ENCODE results near the gene HOMER2.
"Not testable (repeated sequence)": the region's sequence is repeated elsewhere in the genome, so short reads cannot be mapped to it uniquely, and the experiment has no call there.

HOMER2 gene

DNA sequence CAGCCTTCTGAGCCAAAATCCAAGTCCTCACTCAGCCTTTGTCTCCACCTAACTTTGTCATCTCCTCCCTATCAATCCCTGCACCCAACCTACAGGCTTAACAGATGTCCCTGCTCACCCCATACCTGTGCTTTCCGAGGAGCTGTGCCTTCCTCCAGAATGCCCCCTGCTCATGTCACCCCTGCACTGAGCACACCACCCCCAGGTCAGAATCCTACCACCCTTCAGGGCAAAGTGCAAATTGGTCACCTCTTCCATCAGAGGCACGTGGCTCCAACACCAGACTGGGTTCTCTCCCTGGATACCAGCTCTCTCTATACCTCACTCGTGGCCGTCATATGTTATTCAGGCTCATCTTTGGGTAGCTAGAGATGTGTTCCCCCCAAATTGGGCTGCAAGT lies 29.8 kb downstream of the HOMER2 start:
- no peak for DNase-seq

- no peak for DNase-seq
These were observed 30.6 kb downstream of the HOMER2 start for GRCh38 chr15:82921939-82922338.

- DNase-seq, result no peak
These were observed 31.3 kb downstream of the HOMER2 start for GRCh38 chr15:82921242-82921641.

DNA sequence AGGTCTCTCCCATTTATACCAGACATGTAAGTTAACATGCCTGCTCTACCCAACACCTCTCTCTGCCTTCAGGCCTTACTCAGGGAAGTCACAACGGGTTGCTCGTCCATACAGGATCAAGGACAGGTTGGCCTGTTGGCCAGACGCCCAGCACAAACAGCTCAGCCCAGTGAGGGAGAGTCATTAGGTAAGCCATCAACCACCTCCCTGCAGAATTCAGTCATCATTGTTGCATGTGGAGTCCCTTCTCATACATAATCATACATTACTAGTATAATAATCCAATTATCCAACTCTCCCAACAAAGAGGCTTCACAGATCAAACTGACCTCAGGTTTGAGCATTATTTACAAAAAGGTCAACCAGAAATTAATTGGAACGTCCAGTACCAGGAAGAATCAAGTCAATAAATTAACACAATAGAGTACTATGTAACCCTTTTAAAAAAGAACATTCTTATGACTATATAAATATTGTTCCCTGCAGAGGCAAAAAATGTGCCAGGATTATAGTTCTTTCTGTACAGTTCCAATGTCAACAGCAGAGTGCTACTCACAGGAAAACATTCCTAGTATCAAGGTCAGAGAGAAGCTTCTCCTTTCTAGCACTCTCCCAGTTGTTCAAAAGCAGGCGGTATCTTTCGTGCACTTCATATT lies 33.2 kb downstream of the HOMER2 start:
- no peak for DNase-seq

DNA sequence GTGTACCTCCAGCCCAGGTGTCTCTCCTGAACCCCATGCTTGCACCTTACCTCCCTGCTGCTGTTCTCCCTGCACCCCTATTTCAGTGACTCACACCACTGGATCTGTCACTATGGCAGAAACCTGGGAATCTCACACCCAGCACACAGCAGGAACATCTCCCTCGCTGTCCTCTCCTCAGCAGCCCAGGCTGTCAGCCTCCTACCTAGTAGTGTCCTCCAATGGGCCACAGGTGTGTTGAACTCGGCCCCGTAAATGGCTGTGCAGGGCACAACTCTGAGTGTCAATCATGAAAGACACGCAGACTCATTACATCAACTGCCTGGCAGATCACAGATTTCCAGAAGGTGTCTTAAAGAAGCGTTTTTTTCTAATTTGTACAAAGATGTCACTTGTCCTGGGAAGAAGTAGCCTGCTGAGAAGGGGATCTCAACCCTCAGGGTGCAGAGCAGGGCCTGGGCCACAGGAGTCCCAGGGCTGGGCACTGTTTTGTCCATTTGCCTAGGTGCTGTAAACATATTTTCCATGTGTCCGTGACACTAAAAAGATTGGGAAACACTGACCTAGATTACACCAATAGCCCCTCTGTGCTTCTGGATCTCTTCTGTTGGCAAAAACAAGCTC lies 33.8 kb downstream of the HOMER2 start:
- DNase-seq, result no peak

DNA sequence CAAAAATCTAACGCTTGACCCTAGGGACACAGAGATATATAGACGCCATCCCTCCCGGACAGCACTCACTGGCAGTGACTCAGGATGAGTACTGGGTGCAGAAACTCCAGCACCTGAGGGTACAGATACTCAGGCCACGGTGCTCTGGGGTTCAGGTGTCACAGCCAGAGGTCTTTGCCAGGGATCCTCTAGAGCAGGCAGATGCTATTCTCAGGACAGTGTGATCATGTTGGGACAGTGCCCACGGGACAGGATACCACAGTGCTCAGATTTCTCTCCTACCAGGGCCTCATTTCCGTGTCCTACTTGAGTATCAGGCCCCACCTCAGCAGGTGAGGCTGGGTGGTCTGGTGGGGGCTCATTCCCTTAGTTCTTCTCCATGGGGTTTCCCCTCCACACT lies 34.4 kb downstream of the HOMER2 start:
- DNase-seq, result no peak

GRCh38 chr15:82917249-82917648 lies 35.3 kb downstream of the HOMER2 start:
- no peak for DNase-seq

DNA sequence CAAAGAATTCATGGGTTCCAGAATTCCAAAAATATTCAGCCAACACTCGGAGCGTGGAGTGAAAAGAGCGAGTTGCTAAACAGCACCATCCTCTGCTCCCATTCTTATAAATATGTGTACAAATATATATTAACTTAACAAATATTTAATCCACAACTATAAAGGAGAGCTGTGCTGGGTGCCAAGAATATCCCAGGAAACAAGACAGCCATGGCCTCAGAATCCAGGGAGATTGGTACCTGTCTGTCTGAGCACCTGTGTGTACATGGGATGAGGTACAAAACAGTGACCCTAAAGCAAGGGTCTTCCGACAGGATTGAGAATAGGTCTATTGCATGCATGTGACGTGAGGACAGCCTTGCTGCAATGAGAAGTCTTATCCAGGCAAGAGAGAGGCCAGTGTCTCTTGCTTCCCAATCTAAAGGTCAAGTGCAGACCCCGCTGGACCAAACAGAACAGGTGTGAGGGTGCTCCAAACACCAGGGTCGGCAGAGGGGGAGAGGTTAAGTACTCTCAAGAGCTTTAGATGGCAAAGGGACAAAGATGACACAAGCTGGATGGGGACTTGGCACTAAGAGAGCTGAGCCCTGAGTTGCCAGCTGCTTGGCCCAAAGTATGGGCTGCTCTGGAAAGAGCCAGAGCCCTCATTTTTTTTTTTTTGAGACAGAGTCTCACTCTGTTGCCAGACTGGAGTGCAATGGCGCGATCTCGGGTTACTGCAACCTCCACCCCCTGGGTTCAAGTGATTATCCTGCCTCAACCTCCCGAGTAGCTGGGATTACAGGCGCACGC lies 36.2 kb downstream of the HOMER2 start:
- DNase-seq, result no peak

DNA sequence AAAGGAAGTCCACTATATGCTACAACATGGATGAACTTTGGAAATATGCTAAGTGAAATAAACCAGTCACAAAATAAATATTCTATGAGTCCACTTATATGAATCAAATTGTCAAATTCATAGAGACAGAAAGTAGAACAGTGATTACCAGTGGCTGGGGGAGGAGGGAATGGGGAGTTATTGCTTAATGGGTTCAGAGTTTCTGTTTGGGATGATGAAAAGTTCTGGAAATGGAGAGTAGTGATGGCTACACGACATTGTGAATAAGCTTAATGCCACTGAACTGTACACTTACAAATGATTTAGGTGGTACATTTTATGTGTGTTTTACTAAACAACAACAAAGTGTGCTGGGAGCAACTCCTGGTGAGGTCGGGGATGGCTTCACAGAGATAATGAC lies 38.1 kb downstream of the HOMER2 start:
- DNase-seq, result no peak

- no peak for DNase-seq
These were observed 41.1 kb downstream of the HOMER2 start for GRCh38 chr15:82911458-82911857.

DNA sequence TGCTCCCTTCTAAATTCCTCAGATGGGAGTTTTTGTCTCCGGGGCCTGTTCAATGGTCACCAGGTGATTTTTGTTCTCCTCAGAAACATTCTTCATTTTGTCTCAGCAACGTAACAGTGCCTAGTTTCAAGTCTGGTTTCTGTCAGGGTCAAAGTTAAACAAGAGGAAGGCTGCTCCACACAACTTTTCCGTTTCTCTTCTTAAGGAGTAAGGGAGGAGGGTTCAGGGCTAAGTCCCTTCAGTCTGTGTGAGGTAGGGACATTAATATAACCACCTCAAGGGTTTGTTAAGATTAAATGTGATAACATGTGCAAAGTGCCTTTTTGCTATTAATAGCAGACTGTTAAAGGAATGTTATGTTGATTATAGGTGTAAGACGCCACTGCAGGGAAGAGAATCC lies 41.8 kb downstream of the HOMER2 start:
- DNase-seq, result no peak

- no peak for DNase-seq
These were observed 43.3 kb downstream of the HOMER2 start for GRCh38 chr15:82909080-82909815.

GRCh38 chr15:82907350-82907749 lies 45.2 kb downstream of the HOMER2 start:
- no peak for DNase-seq

DNA sequence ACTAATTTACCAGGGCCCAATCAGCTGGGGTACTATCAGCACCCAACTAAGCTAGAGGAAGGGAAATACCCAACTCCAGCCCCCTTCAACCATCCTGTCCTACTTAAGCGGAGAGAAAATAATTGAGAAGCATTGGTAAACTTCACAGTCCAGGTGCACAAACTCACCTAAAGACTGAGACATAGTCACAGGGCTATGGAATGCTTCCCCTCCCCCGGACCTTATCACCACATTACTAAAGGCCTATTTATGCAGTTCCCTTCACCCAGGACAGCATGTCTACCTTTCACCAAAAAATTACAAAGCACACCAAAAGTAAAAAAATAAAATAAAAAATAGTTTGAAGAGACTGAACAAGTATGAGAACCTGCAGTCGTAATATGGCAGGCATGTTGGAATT lies 47.9 kb downstream of the HOMER2 start:
- no peak for DNase-seq

GRCh38 chr15:82903511-82903910 lies 49.0 kb downstream of the HOMER2 start:
- DNase-seq, result no peak

DNA sequence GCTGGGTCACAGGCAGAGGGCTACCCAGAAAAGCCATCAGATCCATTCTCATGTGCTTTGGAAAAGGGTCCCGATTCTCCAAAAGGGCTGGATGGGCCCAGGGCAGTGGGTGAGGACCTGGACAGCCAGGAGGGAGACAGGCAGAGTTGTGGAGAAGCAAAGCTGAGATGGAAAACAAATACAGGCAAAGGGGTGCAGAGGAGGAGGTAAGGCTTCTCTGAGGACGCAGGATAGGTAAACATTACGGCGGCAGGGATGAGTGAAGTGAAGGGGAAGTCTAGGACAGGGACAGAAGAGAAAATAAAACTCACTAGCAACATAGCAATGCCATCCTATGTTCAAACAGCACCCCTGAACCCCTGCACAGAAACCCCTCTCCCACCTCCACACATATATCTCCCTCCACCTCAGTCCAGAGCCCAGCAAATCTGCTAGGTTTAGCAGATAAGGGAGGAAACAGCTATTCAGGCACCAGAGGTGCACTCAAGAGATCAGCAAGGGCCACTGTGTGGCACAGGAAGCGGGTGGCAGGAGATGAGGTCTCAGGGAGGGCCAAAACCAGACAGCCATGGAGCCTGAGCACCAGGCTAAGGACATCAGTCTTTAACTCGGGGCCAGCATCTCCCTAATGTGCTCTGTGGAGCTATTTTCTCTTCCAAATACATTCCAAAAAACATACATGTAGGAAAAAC lies 51.3 kb downstream of the HOMER2 start:
- DNase-seq, result no peak

GRCh38 chr15:82900511-82901060 lies 51.9 kb downstream of the HOMER2 start:
- no peak for DNase-seq

GRCh38 chr15:82898961-82899360 lies 53.6 kb downstream of the HOMER2 start:
- no peak for DNase-seq

DNA sequence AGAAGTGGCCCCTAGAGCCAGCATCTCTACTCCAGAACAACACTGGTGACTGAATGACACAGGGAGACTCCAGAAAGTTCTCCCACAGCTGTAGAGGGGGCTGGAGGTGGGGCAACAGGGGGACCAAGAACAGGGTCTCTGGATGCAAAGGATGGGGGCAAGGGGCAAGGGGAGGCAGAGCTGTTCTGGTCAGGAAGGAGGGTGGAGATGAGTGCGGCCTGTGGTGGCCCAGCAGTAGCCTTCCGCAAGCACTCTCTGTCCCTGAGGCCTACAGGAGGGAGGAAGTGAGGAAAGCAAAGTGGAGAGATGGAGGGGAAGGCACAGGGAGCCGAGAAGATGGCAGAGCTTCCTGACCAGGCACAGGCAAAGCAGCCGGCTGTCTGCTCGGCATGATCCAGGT lies 56.5 kb downstream of the HOMER2 start:
- DNase-seq, result no peak

DNA sequence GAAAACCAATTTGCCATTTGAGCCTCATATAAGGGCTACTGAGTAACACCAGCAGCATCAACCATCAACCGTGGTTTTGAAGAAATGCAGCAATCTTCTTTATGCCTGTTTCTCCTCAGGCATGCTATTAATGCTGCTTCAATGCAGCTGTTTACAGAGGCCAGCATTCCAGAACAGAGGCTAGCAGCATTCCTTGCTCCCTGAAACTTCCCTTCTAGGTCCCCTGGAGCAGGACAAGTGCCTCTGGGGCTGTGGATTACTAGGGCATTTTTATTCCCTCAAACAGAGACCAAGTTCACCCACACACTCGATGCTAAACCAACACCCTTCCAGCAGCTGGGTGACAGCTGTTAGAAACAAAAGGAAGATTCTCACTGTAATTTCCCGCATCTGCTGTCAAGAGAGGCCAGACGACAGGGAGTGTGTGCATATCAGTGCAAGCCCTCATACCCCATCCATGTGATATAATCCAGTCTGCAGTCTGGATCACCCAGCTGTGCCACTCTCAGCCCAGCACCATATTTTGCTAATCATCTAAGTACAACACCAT lies 57.5 kb downstream of the HOMER2 start:
- DNase-seq, result no peak

DNA sequence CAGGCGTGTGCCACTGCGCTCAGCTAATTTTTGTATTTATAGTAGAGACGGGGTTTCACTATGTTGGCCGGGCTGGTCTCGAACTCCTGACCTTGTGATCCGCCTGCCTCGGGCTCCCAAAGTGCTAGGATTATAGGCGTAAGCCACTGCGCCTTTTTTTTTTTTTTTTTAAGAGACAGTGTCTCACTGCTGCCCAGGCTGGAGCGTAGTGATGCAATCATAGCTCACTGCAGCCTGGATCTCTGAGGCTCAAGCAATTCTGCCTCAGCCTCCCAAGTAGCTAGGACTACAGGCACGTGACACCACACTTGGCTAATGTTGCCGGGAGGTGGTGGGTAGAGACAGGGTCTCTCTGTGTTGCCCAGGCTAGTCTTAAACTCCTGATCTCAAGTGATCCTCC lies 59.0 kb downstream of the HOMER2 start:
- DNase-seq, result not testable (repeated sequence)

- no peak for DNase-seq
These were observed 59.9 kb downstream of the HOMER2 start for GRCh38 chr15:82892573-82892972.

All from NCI-H187 treated with DMSO at 0.1 percent for 48 hours (cell line).